GM06990 (cell line): Measurements from ENCODE around the gene SPCS3.
"Not testable (repeated sequence)": the region's sequence is repeated elsewhere in the genome, so short reads cannot be mapped to it uniquely, and the experiment has no call there.

ENCODE experiments used
- DNase-seq: peaks from one replicate; pipeline ENCODE4 v3.0.0-alpha.2; 2011; ENCODE audit not compliant: insufficient read length; ENCODE audit errors: extremely low read depth
- H3K27me3 ChIP-seq: replicated peaks from 2 replicates; pipeline ENCODE4 v1.6.0; 2011; ENCODE audit warnings: low read length; ENCODE audit not compliant: control insufficient read depth, insufficient read depth
- H3K36me3 ChIP-seq: 2 replicates; pipeline ENCODE4 v1.5.1; 2011; ENCODE audit warnings: low read length; ENCODE audit not compliant: control insufficient read depth, insufficient read depth
- H3K4me3 ChIP-seq: replicated peaks from 2 replicates; pipeline ENCODE4 v1.5.1; 2011; ENCODE audit warnings: low read depth, mild to moderate bottlenecking, control low read depth, low read length
- CTCF ChIP-seq: IDR thresholded peaks from 2 replicates; pipeline ENCODE4 v1.5.1; 2011; ENCODE audit warnings: low read length, control low read depth, mild to moderate bottlenecking, inconsistent platforms; ENCODE audit not compliant: insufficient read depth, poor library complexity, severe bottlenecking

The SPCS3 gene

DNA sequence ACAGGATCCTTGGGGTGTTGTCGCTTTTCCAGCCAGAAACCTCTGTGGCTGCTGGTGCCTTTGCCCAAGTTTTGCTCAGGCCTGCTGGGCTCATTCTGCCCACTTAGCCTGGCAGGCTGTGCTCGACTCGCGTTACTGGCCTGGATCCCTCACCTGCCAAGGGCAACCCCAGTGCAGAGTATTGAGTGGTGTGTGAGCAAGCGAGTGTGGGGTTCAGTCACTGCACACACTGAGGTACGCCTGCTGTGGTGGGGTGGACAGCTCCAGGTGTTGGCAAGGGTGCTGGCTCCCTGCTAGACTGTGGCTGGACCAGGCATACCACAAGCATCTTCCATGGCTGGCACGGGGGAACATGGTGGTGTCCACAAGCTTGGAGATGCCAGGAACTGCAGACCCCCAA lies 22.6 kb downstream of the SPCS3 start:
- Histone ChIP-seq H3K27me3 (no peaks in the 10 kb centered on the region), H3K4me3 (no peak overlapping the region)

GRCh38 chr4:176343286-176343685 lies 23.5 kb downstream of the SPCS3 start:
- no peak overlapping the region for H3K4me3 ChIP-seq
- no peak for DNase-seq
- H3K27me3 ChIP-seq, result no peaks in the 10 kb centered on the region
- no peak for TF ChIP-seq CTCF
- no peaks in the 10 kb centered on the region for H3K36me3 ChIP-seq

More for the DNA sequence above, 22.6 kb downstream of the SPCS3 start:
- TF ChIP-seq CTCF, result no peak
- no peak for DNase-seq
- no peaks in the 10 kb centered on the region for H3K36me3 ChIP-seq

DNA sequence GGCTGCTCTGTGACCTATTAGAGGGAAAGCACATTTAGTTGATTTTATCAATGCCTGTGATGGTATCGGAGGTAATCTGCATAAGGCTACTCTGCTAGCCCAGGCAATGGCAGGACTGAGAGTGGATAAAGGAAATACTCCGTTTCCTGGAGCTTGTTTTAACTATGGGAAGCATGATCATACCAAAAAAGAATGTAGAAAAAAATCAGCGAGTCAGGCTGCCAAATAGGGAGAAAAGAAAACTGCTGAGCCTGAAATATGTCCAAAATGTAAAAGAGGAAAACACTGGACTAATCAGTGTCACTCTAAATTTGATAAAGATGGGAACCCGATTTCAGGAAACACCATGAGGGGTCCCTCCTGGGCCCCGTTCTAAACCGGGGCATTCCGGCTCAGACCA lies 25.6 kb downstream of the SPCS3 start:
- not testable (repeated sequence) for H3K4me3 ChIP-seq, H3K27me3 ChIP-seq

GRCh38 chr4:176346836-176347235 lies 27.1 kb downstream of the SPCS3 start:
- H3K4me3 ChIP-seq, H3K36me3 ChIP-seq, DNase-seq, H3K27me3 ChIP-seq: not testable (repeated sequence)

More for the DNA sequence above, 25.6 kb downstream of the SPCS3 start:
- DNase-seq, H3K36me3 ChIP-seq: not testable (repeated sequence)

DNA sequence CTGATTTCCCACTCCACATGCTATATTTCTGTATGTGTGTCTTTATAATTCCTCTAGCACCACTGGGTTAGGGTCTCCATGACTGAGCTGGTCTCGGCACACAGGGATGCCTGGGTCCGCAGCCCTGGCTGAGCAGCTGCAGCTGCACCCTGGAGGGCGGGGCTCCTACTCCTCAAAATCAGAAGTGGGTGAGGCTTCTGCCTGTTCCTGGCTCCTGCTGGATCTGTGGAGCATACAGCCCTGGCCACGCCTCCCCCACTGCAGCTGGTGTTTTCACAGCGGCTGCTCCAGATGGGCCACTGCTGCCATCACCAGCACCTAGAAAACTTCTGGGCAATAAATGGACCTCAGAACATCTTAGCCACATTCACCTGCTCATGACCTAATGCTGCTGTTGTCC lies 30.9 kb downstream of the SPCS3 start:
- H3K4me3 ChIP-seq, result no peak overlapping the region
- TF ChIP-seq CTCF, result no peak
- DNase-seq, result no peak
- H3K36me3 ChIP-seq, result no peaks in the 10 kb centered on the region
- H3K27me3 ChIP-seq, result no peaks in the 10 kb centered on the region

GRCh38 chr4:176354884-176355283 lies 35.1 kb downstream of the SPCS3 start:
- Histone ChIP-seq H3K27me3 (no peaks in the 10 kb centered on the region), H3K36me3 (no peaks in the 10 kb centered on the region), H3K4me3 (no peak overlapping the region)
- no peak for DNase-seq
- no peak for TF ChIP-seq CTCF

- Histone ChIP-seq H3K36me3 (no peaks in the 10 kb centered on the region), H3K4me3 (no peak overlapping the region), H3K27me3 (no peaks in the 10 kb centered on the region)
- no peak for TF ChIP-seq CTCF
- peak; percentile 45 for DNase-seq
Observed at GRCh38 chr4:176357359-176358082, 37.8 kb downstream of the SPCS3 start.
